GM18511 (cell line): ENCODE results near the gene MFAP2.

ENCODE experiments used
- ATAC-seq: cut with Tn5 transposase; IDR thresholded peaks from one replicate; pipeline ENCODE4 v1.9.1; 2021; ENCODE audit warnings: mild to moderate bottlenecking, moderate library complexity; ENCODE audit not compliant: unreplicated experiment

The MFAP2 gene

GRCh38 chr1:16980473-16981268 lies at the start of gene MFAP2:
Gene MFAP2, minus strand, starts transcription at chr1:16980620. Its CDS starts 2,347 bp downstream, at chr1:16978273.
- ATAC-seq, result no peak

DNA sequence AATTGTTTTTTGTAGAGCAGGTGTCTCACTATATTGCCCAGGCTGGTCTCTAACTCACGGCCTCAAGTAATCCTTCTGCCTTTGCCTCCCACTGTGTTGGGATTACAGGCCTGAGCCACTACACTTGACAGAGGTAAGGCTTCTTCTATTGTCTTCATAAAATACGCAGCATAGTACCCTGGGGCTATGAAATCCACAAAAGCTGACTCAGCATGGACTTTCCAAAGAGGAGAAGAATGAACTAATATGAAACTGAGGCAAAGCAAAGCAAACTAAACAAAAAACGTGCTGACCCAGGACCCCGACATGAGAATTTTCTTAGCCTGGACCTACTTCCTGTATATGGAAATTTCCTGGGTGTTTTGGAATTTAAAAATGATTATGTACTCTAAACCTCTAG lies 49.8 kb upstream of the MFAP2 start:
- no peak for ATAC-seq

DNA sequence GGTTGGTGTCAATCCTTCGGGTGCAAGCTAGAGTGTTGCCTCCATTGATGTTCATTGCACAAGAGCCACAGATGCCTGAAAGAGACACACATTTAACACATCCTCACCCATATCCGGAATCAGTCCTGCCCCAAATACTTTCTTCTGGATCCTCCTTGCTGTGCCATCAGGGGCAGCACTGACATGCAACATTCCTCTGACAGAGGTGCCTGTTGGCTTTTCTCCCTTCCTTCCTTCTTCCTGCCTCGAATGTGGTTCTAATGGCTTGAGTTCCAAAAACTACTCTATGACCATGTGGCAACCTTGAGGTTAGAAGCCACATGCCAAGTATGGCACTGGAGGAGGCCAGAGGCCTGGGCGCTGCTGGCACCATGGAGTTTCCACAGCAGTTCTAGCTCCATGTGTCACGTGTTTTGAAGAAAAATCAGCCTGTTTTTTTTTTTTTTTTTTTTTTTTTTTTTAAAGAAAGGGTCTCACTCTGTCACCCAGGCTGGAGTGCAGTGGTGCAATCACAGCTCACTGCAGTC lies 48.3 kb upstream of the MFAP2 start:
- ATAC-seq, result no peak

DNA sequence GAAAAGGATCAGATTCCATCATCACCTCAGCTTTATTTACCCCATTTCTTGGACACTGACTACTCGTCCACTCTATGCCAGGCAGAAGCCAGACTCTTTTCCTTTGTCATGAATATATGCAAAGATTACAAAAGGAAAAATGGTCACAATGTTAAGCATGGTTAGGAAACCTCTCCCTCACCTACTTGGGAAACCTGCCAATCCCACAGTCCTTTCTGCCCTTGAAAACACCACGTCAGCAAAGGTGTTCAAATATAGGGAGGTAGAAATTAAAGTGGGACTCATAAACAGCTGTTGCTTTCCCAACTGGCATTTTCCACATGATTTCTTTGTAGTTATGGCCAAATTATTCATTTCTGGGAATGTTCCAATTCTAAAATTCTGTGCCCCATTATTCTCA lies 47.5 kb upstream of the MFAP2 start:
- ATAC-seq, result no peak

- ATAC-seq, result no peak
Observed at GRCh38 chr1:17027403-17027802, 47.0 kb upstream of the MFAP2 start.

GRCh38 chr1:17024721-17025120 lies 44.3 kb upstream of the MFAP2 start:
- no peak for ATAC-seq

- ATAC-seq, result no peak
Observed at GRCh38 chr1:17023573-17023972, 43.2 kb upstream of the MFAP2 start.

- ATAC-seq, result no peak
Observed at GRCh38 chr1:17023102-17023501, 42.7 kb upstream of the MFAP2 start.

GRCh38 chr1:17021896-17022295 lies 41.5 kb upstream of the MFAP2 start:
- no peak for ATAC-seq

DNA sequence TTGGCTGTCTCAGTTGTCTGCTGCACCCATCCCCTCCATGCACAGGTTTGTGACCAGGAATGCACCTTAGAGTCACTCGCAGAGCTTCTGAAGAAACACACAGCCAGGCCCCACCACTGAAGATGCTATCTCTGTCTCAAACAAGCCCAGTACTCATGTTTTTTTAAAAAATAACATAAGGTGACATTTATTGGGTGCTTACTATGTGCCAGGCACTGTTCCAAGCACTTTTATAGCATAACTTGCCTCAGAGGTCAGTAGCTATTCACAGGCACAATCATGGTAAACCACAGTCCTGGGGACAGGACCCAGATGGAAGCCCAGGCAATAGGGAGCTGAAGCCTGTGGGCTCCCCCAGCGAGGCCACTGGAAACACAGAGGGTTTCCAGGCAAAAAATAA lies 40.1 kb upstream of the MFAP2 start:
- no peak for ATAC-seq

DNA sequence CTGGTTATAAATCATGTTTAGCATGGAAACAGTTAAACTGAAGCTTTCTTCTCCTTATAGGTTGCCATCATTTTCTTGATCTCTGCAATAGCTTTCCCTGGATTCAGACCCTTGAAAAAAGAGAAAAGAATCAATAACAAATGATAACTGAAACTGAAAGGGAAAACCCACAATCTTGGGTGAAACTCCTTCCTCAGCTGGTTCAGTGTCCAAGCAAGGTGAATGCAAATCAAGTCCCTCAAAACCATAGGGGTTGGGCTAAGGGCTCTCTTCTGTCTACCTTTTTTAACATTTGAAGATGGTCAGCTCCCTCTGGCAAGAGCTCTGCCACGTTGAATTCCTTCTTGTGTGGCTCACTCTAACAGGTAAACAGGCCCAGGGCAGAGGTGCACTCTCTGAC lies 38.4 kb upstream of the MFAP2 start:
- ATAC-seq, result no peak

GRCh38 chr1:17017435-17017834 lies 37.0 kb upstream of the MFAP2 start:
- no peak for ATAC-seq

GRCh38 chr1:17016317-17016661 lies 35.9 kb upstream of the MFAP2 start:
- ATAC-seq, result no peak

DNA sequence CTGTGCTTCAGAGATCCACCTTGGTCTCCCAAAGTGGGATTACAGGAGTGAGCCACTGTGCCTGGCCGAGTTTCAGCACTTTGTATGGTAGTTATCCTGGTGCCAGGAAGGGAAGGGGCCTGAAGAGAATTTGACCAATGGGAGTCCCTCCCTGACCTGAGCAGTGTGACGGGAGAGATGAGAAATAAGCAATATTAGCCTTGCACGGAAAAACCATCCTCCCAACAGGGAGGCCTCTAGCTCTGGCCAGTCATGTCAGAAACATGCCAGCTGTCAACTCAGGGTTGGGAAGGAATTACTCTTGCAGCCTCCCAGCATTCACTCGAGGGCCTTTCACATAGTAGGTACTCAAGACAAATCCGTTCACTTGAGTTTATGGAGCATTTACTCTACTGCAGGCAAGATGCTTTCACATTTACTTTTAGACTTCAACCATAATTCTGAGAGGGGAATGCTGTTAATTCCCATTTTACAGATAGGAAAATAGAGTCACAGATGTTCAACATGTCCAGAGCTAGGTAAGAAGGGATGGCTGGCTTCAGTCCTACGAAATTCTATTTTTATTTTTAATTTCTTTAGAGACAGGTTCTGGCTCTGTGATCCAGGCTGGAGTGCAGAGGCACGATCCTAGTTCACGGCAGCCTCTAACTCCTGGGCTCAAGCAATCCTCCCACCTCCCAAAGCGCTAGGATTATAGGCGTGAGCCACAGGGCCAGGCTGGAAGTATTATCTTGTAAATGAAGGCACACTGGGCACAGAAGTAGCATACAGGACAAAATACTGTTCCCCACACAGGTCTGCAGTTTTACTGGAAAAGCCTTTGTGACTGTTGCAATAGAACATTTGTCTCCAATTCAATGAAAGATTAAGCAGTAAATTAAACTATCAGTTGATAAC lies 34.5 kb upstream of the MFAP2 start:
- no peak for ATAC-seq

- ATAC-seq, result no peak
Observed at GRCh38 chr1:17013491-17014320, 33.3 kb upstream of the MFAP2 start.

- ATAC-seq, result no peak
Observed at GRCh38 chr1:17012775-17013490, 32.5 kb upstream of the MFAP2 start.

DNA sequence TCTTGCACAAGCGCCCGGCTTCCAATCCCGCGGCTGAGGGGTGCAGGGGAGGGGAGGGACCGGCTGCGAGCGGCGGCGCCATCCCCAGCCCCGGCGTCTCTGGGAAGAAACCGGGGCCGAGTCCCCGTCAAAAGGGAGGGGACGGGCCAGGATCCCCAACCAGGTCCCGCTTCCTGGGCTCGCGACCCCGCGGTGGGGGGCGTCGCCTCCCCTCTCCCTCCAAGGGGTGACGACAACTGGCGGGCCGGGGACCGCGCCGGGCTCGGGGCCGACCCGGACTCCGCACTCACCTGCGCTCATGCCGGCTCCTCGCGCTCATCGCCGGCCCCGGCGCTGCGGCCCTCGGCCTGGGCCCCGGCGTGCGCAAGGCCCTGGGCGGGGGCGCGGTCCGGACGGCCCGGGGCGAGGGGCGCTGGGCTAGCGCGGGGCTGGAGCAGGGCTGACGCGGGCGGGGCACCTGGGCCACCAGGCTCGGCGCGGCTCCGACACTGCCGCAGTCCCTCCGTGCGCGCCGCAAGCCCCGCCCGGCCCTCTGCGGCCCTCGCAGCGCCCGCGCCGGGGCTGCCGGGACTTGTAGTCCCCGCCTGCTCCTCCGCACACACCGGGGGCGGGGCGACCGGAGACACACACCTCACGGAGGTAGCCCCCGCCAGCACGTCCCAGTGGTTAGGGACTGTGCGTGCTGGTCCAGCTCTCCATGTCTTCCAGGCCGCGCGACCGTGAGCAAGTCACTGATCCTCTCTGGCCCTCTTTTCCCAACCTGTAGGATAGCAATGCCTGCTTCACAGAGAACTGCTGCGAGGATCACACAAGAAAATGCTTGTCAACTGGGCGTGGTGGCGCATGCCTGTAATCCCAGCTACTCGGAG lies 31.3 kb upstream of the MFAP2 start, which contains the start of gene ATP13A2:
ATP13A2 (minus strand) TSS at position 490 of the 869 bp plus-strand sequence; CDS start at position 300, 190 bp downstream.
- peak; percentile 93 for ATAC-seq

- ATAC-seq, result no peak
Observed at GRCh38 chr1:17011092-17011438, 30.6 kb upstream of the MFAP2 start.

GRCh38 chr1:17009706-17010105 lies 29.3 kb upstream of the MFAP2 start:
- ATAC-seq, result no peak
